IPS-18c (cell line): ENCODE results near the gene LRCH2.

ENCODE experiments used
- H3K4me3 ChIP-seq: 2 replicates; pipeline ENCODE4 v1.7.0; 2013; ENCODE audit warnings: low read depth, mild to moderate bottlenecking, low read length, moderate library complexity; ENCODE audit not compliant: insufficient read depth
- H3K9me3 ChIP-seq: one replicate; pipeline ENCODE4 v1.6.1; 2013; ENCODE audit warnings: mild to moderate bottlenecking, low read length, moderate library complexity; ENCODE audit not compliant: control insufficient read depth, insufficient read depth

The LRCH2 gene

GRCh38 chrX:115147220-115147619 is 86.7 kb downstream of the LRCH2 start:
- H3K9me3 ChIP-seq: no peaks in the 10 kb centered on the region
- H3K4me3 ChIP-seq: no peak overlapping the region

DNA sequence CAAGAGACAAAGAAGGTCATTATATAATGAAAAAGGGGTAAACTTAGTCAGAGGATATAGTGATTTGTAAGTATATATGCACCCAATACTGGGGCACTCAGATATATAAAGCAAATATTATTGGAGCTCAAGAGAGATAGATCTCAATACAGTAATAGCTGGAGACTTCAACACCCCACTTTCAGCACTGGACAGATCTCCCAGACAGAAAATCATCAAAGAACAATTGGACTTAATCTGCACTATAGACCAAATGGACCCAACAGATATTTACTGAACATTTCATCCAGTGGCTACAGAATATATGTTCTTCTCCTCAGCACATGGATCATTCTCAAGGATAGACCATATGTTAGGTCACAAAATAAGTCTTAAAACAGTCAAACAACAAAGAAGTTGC is 91.8 kb downstream of the LRCH2 start:
- no peak overlapping the region for H3K4me3 ChIP-seq
- no peaks in the 10 kb centered on the region for H3K9me3 ChIP-seq

GRCh38 chrX:115138040-115138439 is 95.9 kb downstream of the LRCH2 start:
- H3K9me3 ChIP-seq: no peaks in the 10 kb centered on the region

DNA sequence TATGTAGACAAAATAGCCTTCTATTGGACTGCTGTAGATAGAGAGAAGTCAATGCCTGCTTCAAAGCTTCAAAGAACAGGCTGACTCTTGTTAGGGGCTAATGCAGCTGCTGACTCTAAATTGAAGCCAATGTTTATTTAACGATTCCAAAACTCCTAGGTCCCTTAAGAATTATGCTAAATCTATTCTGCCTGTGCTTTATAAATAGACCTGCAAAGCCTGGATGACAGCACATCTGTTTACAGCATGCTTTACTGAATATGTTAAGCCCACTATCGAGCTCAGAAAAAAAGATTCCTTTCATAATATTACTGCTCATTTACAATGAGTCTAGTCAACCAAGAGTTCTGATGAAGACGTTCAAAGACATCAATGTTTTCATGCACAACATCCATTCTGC is 99.5 kb downstream of the LRCH2 start:
- no peaks in the 10 kb centered on the region for H3K9me3 ChIP-seq
- no peak overlapping the region for H3K4me3 ChIP-seq

More at GRCh38 chrX:115138040-115138439, 95.9 kb downstream of the LRCH2 start:
- no peak overlapping the region for H3K4me3 ChIP-seq

DNA sequence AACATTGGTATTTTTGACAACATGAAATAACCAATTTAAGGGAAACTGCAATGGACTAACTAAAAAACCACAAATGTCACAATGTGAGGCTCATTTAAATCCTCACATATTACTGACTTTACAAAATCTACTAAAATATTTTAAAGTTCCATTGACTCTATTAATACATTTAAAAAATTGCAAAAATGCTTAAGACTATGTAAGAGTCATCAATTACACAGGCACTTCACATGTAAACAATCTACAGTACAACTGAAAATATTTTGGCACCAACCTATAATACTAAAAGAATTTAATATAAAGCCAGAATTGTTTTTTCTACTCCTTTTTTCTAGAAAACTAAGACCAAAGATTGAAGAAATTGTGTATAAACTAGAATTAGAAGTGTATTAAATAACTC is 121.5 kb downstream of the LRCH2 start:
- Histone ChIP-seq H3K4me3 (no peak overlapping the region), H3K9me3 (peaks cover 2% of the 10 kb centered on the region)

- Histone ChIP-seq H3K9me3 (no peaks in the 10 kb centered on the region), H3K4me3 (no peak overlapping the region)
These were observed 135.0 kb downstream of the LRCH2 start for GRCh38 chrX:115098897-115099296.

DNA sequence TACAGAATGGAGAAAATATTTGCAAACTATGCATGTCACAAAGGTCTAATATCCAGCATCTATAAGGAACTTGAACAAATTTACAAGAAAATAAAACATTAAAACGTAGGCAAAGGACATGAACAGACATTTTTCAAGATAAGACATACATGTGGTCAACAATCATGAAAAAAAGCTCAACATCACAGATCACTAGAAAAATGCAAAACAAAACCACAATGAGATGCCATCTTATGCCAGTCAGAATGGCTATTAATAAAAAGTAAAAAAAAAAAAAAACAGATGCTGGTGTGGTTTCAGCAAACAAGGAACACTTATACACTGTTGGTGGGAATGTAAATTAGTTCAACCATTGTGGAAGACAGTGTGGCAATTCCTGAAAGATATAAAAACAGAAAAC is 140.7 kb downstream of the LRCH2 start:
- no peaks in the 10 kb centered on the region for H3K9me3 ChIP-seq

DNA sequence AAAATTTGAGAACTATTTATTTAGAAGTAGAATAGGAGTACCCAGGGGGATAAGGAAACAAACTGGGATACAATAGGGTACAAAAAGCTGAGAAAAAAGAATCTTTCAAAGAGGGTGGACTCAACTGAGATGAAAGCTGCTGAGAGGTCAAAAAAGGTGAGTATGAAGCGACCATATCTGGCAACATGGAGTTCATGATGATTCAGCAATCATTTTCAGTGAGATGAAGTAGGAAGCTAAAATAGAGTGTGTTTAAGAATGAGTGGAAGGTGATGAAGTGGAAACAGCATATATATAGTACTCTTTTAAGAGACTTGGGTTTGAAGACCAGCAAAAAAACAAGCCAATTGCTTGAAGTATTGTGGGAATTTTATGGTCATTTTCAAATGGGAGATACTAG is 144.5 kb downstream of the LRCH2 start:
- Histone ChIP-seq H3K4me3 (no peak overlapping the region), H3K9me3 (peaks cover 3% of the 10 kb centered on the region)

More for the DNA sequence above, 140.7 kb downstream of the LRCH2 start:
- H3K4me3 ChIP-seq: no peak overlapping the region

- no peak overlapping the region for H3K4me3 ChIP-seq
These were observed 165.0 kb downstream of the LRCH2 start for GRCh38 chrX:115068896-115069295.

GRCh38 chrX:115067812-115068211 is 166.1 kb downstream of the LRCH2 start:
- Histone ChIP-seq H3K4me3 (no peak overlapping the region), H3K9me3 (peaks cover under 1% of the 10 kb centered on the region)

More at GRCh38 chrX:115068896-115069295, 165.0 kb downstream of the LRCH2 start:
- H3K9me3 ChIP-seq: no peaks in the 10 kb centered on the region

GRCh38 chrX:115065304-115065703 is 168.6 kb downstream of the LRCH2 start:
- Histone ChIP-seq H3K4me3 (no peak overlapping the region), H3K9me3 (peaks cover 5% of the 10 kb centered on the region)
